H1 (cell line): ENCODE results near the gene ATP2B3. TPM values are rescaled to one million over a fixed set of nuclear protein-coding genes. Genes with fewer than 3 reads are reported as not detected.

Experiments
- CTCF ChIA-PET: fragments of 300-600 bp; sonication (Branson Sonifier 250); formaldehyde crosslinking; loops from one replicate; lab custom pipeline; 2021; ENCODE audit not compliant: partially characterized antibody; lab: Charles Lee
- POLR2A ChIA-PET: fragments of 300-600 bp; sonication (Branson Sonifier 250); formaldehyde crosslinking; loops from one replicate; lab custom pipeline; 2021; ENCODE audit warnings: inconsistent platforms; ENCODE audit not compliant: partially characterized antibody; lab: Charles Lee
- DNase-seq, 2 experiments: peaks; one replicate each; pipeline versions ENCODE4 v3.0.0 to v3.0.0-alpha.2; 2010 to 2022; ENCODE audit warnings: low spot score in 2 of 2, low read depth in 1 of 2, mixed read lengths in 1 of 2
- FAIRE-seq: peaks from 2 replicates; lab custom pipeline; 2011; peaks lifted over from hg19 to GRCh38; lab: Jason Lieb, UNC
- H2AFZ ChIP-seq: 2 replicates; pipeline ENCODE4 v1.8.1; 2012; ENCODE audit warnings: low read length, inconsistent platforms
- H2AK5ac ChIP-seq: 2 replicates; pipeline ENCODE4 v1.6.1; 2013; ENCODE audit warnings: low read depth, low read length
- H2BK120ac ChIP-seq: replicated peaks from 2 replicates; pipeline ENCODE3; 2013; ENCODE audit warnings: low read depth, low read length, inconsistent platforms
- H2BK12ac ChIP-seq: 2 replicates; pipeline ENCODE4 v1.6.1; 2013; ENCODE audit warnings: low read depth, low read length
- H2BK15ac ChIP-seq: 2 replicates; pipeline ENCODE4 v1.6.1; 2013; ENCODE audit warnings: low read length
- H2BK20ac ChIP-seq: 2 replicates; pipeline ENCODE4 v1.6.1; 2013; ENCODE audit warnings: low read length
- H2BK5ac ChIP-seq: 2 replicates; pipeline ENCODE4 v1.6.1; 2013; ENCODE audit warnings: low read depth, low read length
- H3K14ac ChIP-seq: 2 replicates; pipeline ENCODE4 v1.6.1; 2013; ENCODE audit warnings: inconsistent platforms; ENCODE audit not compliant: insufficient read length
- H3K18ac ChIP-seq: 2 replicates; pipeline ENCODE4 v1.6.1; 2013; ENCODE audit warnings: low read length; ENCODE audit errors: extremely low read depth
- H3K23ac ChIP-seq: 2 replicates; pipeline ENCODE4 v1.6.1; 2013; ENCODE audit warnings: inconsistent platforms; ENCODE audit not compliant: insufficient read length
- H3K23me2 ChIP-seq: 2 replicates; pipeline ENCODE4 v1.6.1; 2013; ENCODE audit warnings: low read depth, low read length
- H3K27ac ChIP-seq: 2 replicates; pipeline ENCODE4 v1.6.1; 2011; ENCODE audit warnings: low read depth, low read length, inconsistent platforms
- H3K27me3 ChIP-seq, 4 experiments: replicated peaks in 1 of 4; 1 replicate in 1 of 4; 2 replicates in 3 of 4; pipeline versions ENCODE4 v1.6.1 to v1.8.1; 2011 to 2013; ENCODE audit warnings: low read length in 3 of 4, mild to moderate bottlenecking in 3 of 4, inconsistent platforms in 2 of 4, mixed read lengths in 2 of 4, moderate library complexity in 1 of 4; ENCODE audit not compliant: control insufficient read depth in 3 of 4, insufficient read depth in 3 of 4; ENCODE audit errors: extremely low read depth in 1 of 4
- H3K36me3 ChIP-seq, 4 experiments: 2 replicates each; pipeline versions ENCODE4 v1.6.1 to v1.8.1; 2011 to 2013; ENCODE audit warnings: mild to moderate bottlenecking in 4 of 4, low read length in 3 of 4, moderate library complexity in 2 of 4, control low read depth in 1 of 4, inconsistent platforms in 1 of 4; ENCODE audit not compliant: insufficient read depth in 4 of 4, control insufficient read depth in 2 of 4
- H3K4ac ChIP-seq: replicated peaks from 2 replicates; pipeline ENCODE3; 2013; ENCODE audit warnings: low read length, low read depth, mixed read lengths, inconsistent platforms; ENCODE audit not compliant: insufficient read length
- H3K4me1 ChIP-seq, 4 experiments: replicated peaks in 1 of 4; 1 replicate in 1 of 4; 2 replicates in 3 of 4; pipeline versions ENCODE4 v1.6.1 to v1.8.1; 2011 to 2013; ENCODE audit warnings: low read length in 3 of 4, inconsistent platforms in 2 of 4, mixed read lengths in 1 of 4; ENCODE audit not compliant: insufficient read depth in 4 of 4, control insufficient read depth in 3 of 4
- H3K4me2 ChIP-seq, 2 experiments: 2 replicates each; pipeline versions ENCODE4 v1.6.1 to v1.8.1; 2011 to 2013; ENCODE audit warnings: low read depth in 2 of 2, low read length in 2 of 2, control low read depth in 1 of 2, inconsistent platforms in 1 of 2, mild to moderate bottlenecking in 1 of 2; ENCODE audit not compliant: insufficient read depth in 1 of 2
- H3K4me3 ChIP-seq, 4 experiments: fragments of 200-600, 300-600 bp in 1 of 4; sonication (generic), shearing (Covaris generic), sonication (Bioruptor Twin) in 1 of 4; 2 replicates each; pipeline versions ENCODE4 v1.5.1 to v1.8.1; 2011 to 2016; ENCODE audit warnings: low read length in 4 of 4, low read depth in 3 of 4, control low read depth in 2 of 4, inconsistent platforms in 2 of 4, mild to moderate bottlenecking in 2 of 4, mixed read lengths in 1 of 4, moderate library complexity in 1 of 4; ENCODE audit not compliant: insufficient read depth in 2 of 4; ENCODE audit errors: extremely low read depth in 1 of 4
- H3K56ac ChIP-seq: replicated peaks from 2 replicates; pipeline ENCODE3; 2013; ENCODE audit warnings: low read depth, mild to moderate bottlenecking, mixed read lengths, low read length, inconsistent platforms; ENCODE audit not compliant: insufficient read length
- H3K79me1 ChIP-seq: 2 replicates; pipeline ENCODE4 v1.6.1; 2013; ENCODE audit warnings: low read depth, low read length, control low read depth
- H3K79me2 ChIP-seq, 2 experiments: 2 replicates each; pipeline versions ENCODE4 v1.6.1 to v1.8.1; 2012 to 2013; ENCODE audit warnings: low read length in 2 of 2, mild to moderate bottlenecking in 2 of 2, inconsistent platforms in 1 of 2; ENCODE audit not compliant: insufficient read depth in 2 of 2, control insufficient read depth in 1 of 2
- H3K9ac ChIP-seq, 4 experiments: replicated peaks in 1 of 4; 1 replicate in 1 of 4; 2 replicates in 3 of 4; pipeline versions ENCODE4 v1.6.1 to v1.8.1; 2011 to 2013; ENCODE audit warnings: low read depth in 3 of 4, low read length in 3 of 4, control low read depth in 2 of 4, mild to moderate bottlenecking in 2 of 4, moderate library complexity in 2 of 4, inconsistent platforms in 1 of 4; ENCODE audit errors: extremely low read depth in 1 of 4
- H3K9me3 ChIP-seq, 2 experiments: 2 replicates each; pipeline versions ENCODE4 v1.6.1 to v1.8.1; 2012 to 2013; ENCODE audit warnings: mild to moderate bottlenecking in 2 of 2, moderate library complexity in 2 of 2, control low read depth in 1 of 2, inconsistent platforms in 1 of 2, low read depth in 1 of 2, low read length in 1 of 2, mixed read lengths in 1 of 2; ENCODE audit not compliant: insufficient read depth in 2 of 2
- H4K20me1 ChIP-seq, 2 experiments: replicated peaks in 1 of 2; 2 replicates each; pipeline versions ENCODE3 to v1.8.1; 2011 to 2013; ENCODE audit warnings: inconsistent platforms in 2 of 2, low read length in 2 of 2, mild to moderate bottlenecking in 1 of 2; ENCODE audit not compliant: insufficient read depth in 2 of 2, control insufficient read depth in 1 of 2
- H4K5ac ChIP-seq: 2 replicates; pipeline ENCODE4 v1.6.1; 2013; ENCODE audit warnings: low read length, low read depth, mixed read lengths, inconsistent platforms; ENCODE audit not compliant: insufficient read length
- H4K8ac ChIP-seq: 2 replicates; pipeline ENCODE4 v1.8.0; 2013; ENCODE audit warnings: mild to moderate bottlenecking, moderate library complexity, low read length, inconsistent platforms; ENCODE audit not compliant: insufficient read depth; ENCODE audit errors: extremely low read depth
- H4K91ac ChIP-seq: replicated peaks from 2 replicates; pipeline ENCODE3; 2013; ENCODE audit warnings: low read length, mixed read lengths, inconsistent platforms; ENCODE audit not compliant: insufficient read length
- ASH2L ChIP-seq: fragments of 200-600, 300-600 bp; sonication (generic); IDR thresholded peaks from one replicate; pipeline ENCODE4 v1.7.1; 2017; ENCODE audit warnings: low read length
- CBX8 ChIP-seq: fragments of 300-800, 300-1000 bp; sonication (generic); IDR thresholded peaks from 2 replicates; pipeline ENCODE4 v1.7.1; 2016; ENCODE audit warnings: low read depth, low read length, borderline replicate concordance
- EP300 ChIP-seq, 2 experiments: IDR thresholded peaks; 1 replicate in 1 of 2; 2 replicates in 1 of 2; pipeline ENCODE4 v1.6.1; 2011 to 2012; ENCODE audit warnings: low read depth in 2 of 2, low read length in 2 of 2, mild to moderate bottlenecking in 2 of 2, borderline replicate concordance in 1 of 2, inconsistent platforms in 1 of 2, moderate library complexity in 1 of 2
- NRF1 ChIP-seq: IDR thresholded peaks from 2 replicates; pipeline ENCODE4 v1.6.1; 2011; ENCODE audit warnings: mild to moderate bottlenecking, low read depth, low read length, improper control_type of control experiment
- POLR2A ChIP-seq, 2 experiments: IDR thresholded peaks; 1 replicate in 1 of 2; 2 replicates in 1 of 2; pipeline ENCODE4 v1.6.1; 2011; ENCODE audit warnings: low read depth in 2 of 2, low read length in 2 of 2, mild to moderate bottlenecking in 2 of 2; ENCODE audit errors: control extremely low read depth in 1 of 2
- RBBP5 ChIP-seq: IDR thresholded peaks from 2 replicates; pipeline ENCODE4 v1.7.1; 2012; ENCODE audit warnings: low read depth, mild to moderate bottlenecking, inconsistent platforms, low read length, moderate library complexity, borderline replicate concordance
- SIRT6 ChIP-seq: IDR thresholded peaks from one replicate; pipeline ENCODE4 v1.7.1; 2012; ENCODE audit warnings: low read length, inconsistent platforms
- SIX5 ChIP-seq: IDR thresholded peaks from 2 replicates; pipeline ENCODE4 v1.6.1; 2011; ENCODE audit warnings: mild to moderate bottlenecking, low read depth, low read length
- SP2 ChIP-seq: IDR thresholded peaks from 2 replicates; pipeline ENCODE4 v1.6.1; 2012; ENCODE audit warnings: mild to moderate bottlenecking, low read length, inconsistent platforms
- SP4 ChIP-seq: IDR thresholded peaks from 2 replicates; pipeline ENCODE4 v1.6.1; 2012; ENCODE audit warnings: low read length, inconsistent platforms
- TCF12 ChIP-seq: IDR thresholded peaks from 2 replicates; pipeline ENCODE4 v1.6.1; 2011; ENCODE audit warnings: low read depth, mild to moderate bottlenecking, low read length
- ZNF274 ChIP-seq: IDR thresholded peaks from 2 replicates; pipeline ENCODE4 v1.7.0; 2012; ENCODE audit warnings: low read length, borderline replicate concordance; ENCODE audit errors: extremely low read depth
- WGBS, 2 experiments: shearing (Covaris generic) in 1 of 2; methylation state at CpG; one replicate each; pipeline versions ENCODE4 v1.1.6 to v1.1.7; 2013 to 2015; ENCODE audit warnings: low lambda C conversion rate in 2 of 2, mixed read lengths in 2 of 2, inconsistent platforms in 1 of 2, low coverage in 1 of 2, missing lambda C conversion rate in 1 of 2; ENCODE audit not compliant: insufficient replicate concordance in 2 of 2, insufficient coverage in 1 of 2, insufficient read length in 1 of 2; ENCODE audit errors: extremely low coverage in 1 of 2, missing lambda C conversion rate in 1 of 2; 5-methylcytosine and 5-hydroxymethylcytosine counted together
- polyA plus RNA-seq, 7 experiments: library from polyadenylated mRNA; depleted of rRNA in 3 of 7; stranded (reverse) in 5 of 7; unstranded in 2 of 7; fragments of >200 nt in 5 of 7; fragments of 200-250 nt in 2 of 7; gene quantifications; 1 replicate in 5 of 7; 2 replicates in 1 of 7; 4 replicates in 1 of 7; pipeline versions ENCODE4 v1.2.1 to v1.2.3, GENCODE V29; 2011 to 2013; ENCODE audit warnings: missing spikeins in 2 of 7, mixed read lengths in 2 of 7
- total RNA-seq: library from RNA; stranded (reverse); fragmentation: NEBNext Ultra II Directional; extraction: Animal tissue kit (Norgen Biotek cat#: 25700); gene quantifications from 2 replicates; pipeline ENCODE4 v1.2.1, GENCODE V29; 2021
- TF ChIP-seq, protein P1 (sequence below): IDR thresholded peaks from 2 replicates; pipeline ENCODE4 v1.6.1; 2012; ENCODE audit warnings: inconsistent platforms
- TF ChIP-seq, protein P2 (sequence below): IDR thresholded peaks from 2 replicates; pipeline ENCODE4 v1.6.1; 2012; ENCODE audit warnings: inconsistent platforms

ATP2B3 gene
- total and polyA plus RNA-seq, 2 of the 8 experiments (the other 6 are each of a cell fraction or from before 2014, with no cell fraction given): 0.14 to 0.19 TPM

DNA sequence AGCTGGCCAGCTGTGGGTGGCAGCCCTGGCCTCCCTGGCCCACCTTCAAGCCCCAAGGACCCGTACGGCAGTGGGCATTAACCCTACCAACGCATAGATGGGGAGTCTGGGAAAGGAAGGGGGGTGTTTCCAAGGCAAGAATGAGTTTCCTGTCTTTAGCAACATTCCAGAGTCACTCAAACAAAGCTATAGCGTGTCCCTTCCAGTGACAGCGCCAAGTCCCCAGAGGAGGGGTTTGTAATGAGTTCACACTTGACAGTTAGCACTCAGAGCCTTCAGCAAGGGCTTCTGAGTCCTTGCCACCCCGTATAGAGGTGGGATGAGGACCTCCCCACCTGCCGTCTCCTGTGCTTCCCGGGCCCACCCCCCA is 20.9 kb upstream of the ATP2B3 start:
- H4K5ac ChIP-seq: no peak overlapping the region
- no peak overlapping the region for H2BK12ac ChIP-seq
- H3K79me1 ChIP-seq: no peaks in the 10 kb centered on the region
- H4K8ac ChIP-seq: no peak overlapping the region
- DNase-seq: no peak
- H2BK15ac ChIP-seq: no peak overlapping the region
- no peak for FAIRE-seq
- no peak overlapping the region for H3K56ac ChIP-seq
- POLR2A ChIA-PET: no interaction called here
- no peak overlapping the region for H2AFZ ChIP-seq
- H3K4me3 ChIP-seq: no peak overlapping the region
- CTCF ChIA-PET: interaction anchor here (1.0 to 3.6 kb wide), 2 partner anchors 13 to 20 kb away, joined by 3 to 11 read pairs; no protein-coding TSS in a partner anchor
- H3K4me2 ChIP-seq: no peak overlapping the region
- H4K91ac ChIP-seq: no peak overlapping the region
- no peak overlapping the region for H3K18ac ChIP-seq
- 82% methylated on average over 5 of the region's 8 CpGs; no CpG with 5 or more reads in 1 of the 2 experiments for WGBS, 2 experiments
- no peak overlapping the region for H2BK120ac ChIP-seq
- no peaks in the 10 kb centered on the region for H3K9me3 ChIP-seq
- H3K79me2 ChIP-seq: no peaks in the 10 kb centered on the region
- H3K4ac ChIP-seq: no peak overlapping the region
- peaks cover 0 to 2% (median 0%) of the 10 kb centered on the region in 4 experiments; a peak in 5 of 7 replicates for H3K27me3 ChIP-seq
- no peak overlapping the region for H3K14ac ChIP-seq
- H3K27ac ChIP-seq: no peak overlapping the region
- no peak overlapping the region for H3K9ac ChIP-seq
- no peak overlapping the region for H2AK5ac ChIP-seq
- TF ChIP-seq EP300 (IDR thresholded peaks at IDR 0.05; ENCODE audit: borderline replicate concordance in 1 of 2, low read depth in 2 of 2, low read length in 2 of 2) (no peak), SP4 (no peak), ZNF274 (no peak), TCF12 (no peak), RBBP5 (no peak), SP2 (no peak), ASH2L (no peak), POLR2A (IDR thresholded peaks at IDR 0.05; ENCODE audit: control extremely low read depth in 1 of 2, low read depth in 2 of 2, low read length in 2 of 2) (no peak), CBX8 (no peak), SIX5 (no peak), NRF1 (no peak), SIRT6 (no peak)
- TF ChIP-seq, protein P1, sequence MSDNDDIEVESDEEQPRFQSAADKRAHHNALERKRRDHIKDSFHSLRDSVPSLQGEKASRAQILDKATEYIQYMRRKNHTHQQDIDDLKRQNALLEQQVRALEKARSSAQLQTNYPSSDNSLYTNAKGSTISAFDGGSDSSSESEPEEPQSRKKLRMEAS: no peak
- TF ChIP-seq, protein P2, sequence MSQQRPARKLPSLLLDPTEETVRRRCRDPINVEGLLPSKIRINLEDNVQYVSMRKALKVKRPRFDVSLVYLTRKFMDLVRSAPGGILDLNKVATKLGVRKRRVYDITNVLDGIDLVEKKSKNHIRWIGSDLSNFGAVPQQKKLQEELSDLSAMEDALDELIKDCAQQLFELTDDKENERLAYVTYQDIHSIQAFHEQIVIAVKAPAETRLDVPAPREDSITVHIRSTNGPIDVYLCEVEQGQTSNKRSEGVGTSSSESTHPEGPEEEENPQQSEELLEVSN: no peak
- TF ChIP-seq, all 59 proteins: peak for 0
- no peaks in the 10 kb centered on the region for H3K36me3 ChIP-seq
- H3K23ac ChIP-seq: no peak overlapping the region
- H3K23me2 ChIP-seq: peaks cover 2% of the 10 kb centered on the region; the same call in 1 of the 2 replicates
- H2BK5ac ChIP-seq: no peak overlapping the region
- H2BK20ac ChIP-seq: no peak overlapping the region
- peaks cover 0 to 4% of the 10 kb centered on the region in 2 experiments for H4K20me1 ChIP-seq
- H3K4me1 ChIP-seq: peaks cover 0 to 16% (median 2%) of the 10 kb centered on the region in 4 experiments; a peak in 3 of 7 replicates
